A673 (cell line): ENCODE results near the gene IGF2R. TPM values are rescaled to one million over a fixed set of nuclear protein-coding genes. Genes with fewer than 3 reads are reported as not detected.
"Not testable (repeated sequence)": the region's sequence is repeated elsewhere in the genome, so short reads cannot be mapped to it uniquely, and the experiment has no call there.

Experiments
- BruUV-seq: library from RNA; stranded (reverse); fragments of 400-500 nt; replicated peaks from 2 replicates; lab custom pipeline; 2021; lab: Mats Ljungman, UMichigan
- CTCF ChIA-PET: fragments of 300-600 bp; sonication (Branson Sonifier 250); formaldehyde crosslinking; loops from one replicate; lab custom pipeline; 2022; ENCODE audit warnings: antibody characterized with exemption; lab: Charles Lee
- POLR2A ChIA-PET: fragments of 300-600 bp; sonication (Branson Sonifier 250); formaldehyde crosslinking; loops from one replicate; lab custom pipeline; 2022; ENCODE audit warnings: antibody characterized with exemption; ENCODE audit not compliant: low non-redundant PET; lab: Charles Lee
- DNase-seq: peaks from one replicate; pipeline ENCODE4 v3.0.0-alpha.2; 2015; ENCODE audit warnings: low spot score
- H3K27ac ChIP-seq: fragments of 200-600 bp; sonication (generic); 2 replicates; pipeline ENCODE4 v1.5.1; 2016; ENCODE audit warnings: mixed run types, low read depth, mild to moderate bottlenecking, mixed read lengths, antibody characterized with exemption, low read length; ENCODE audit not compliant: poor library complexity, severe bottlenecking
- H3K27me3 ChIP-seq: fragments of 200-600 bp; sonication (generic); replicated peaks from 2 replicates; pipeline ENCODE4 v1.6.1; 2017; ENCODE audit warnings: mixed run types, low read depth, mild to moderate bottlenecking, mixed read lengths, antibody characterized with exemption, low read length; ENCODE audit not compliant: insufficient read depth, poor library complexity
- H3K36me3 ChIP-seq: fragments of 200-600 bp; sonication (generic); 2 replicates; pipeline ENCODE4 v1.6.1; 2016; ENCODE audit warnings: mixed run types, mild to moderate bottlenecking, mixed read lengths, antibody characterized with exemption, low read length; ENCODE audit not compliant: insufficient read depth, poor library complexity, severe bottlenecking
- H3K4me1 ChIP-seq: fragments of 200-600 bp; sonication (generic); 2 replicates; pipeline ENCODE4 v1.6.1; 2017; ENCODE audit warnings: mixed run types, mild to moderate bottlenecking, mixed read lengths, antibody characterized with exemption, low read length; ENCODE audit not compliant: insufficient read depth, poor library complexity, severe bottlenecking
- H3K4me3 ChIP-seq: fragments of 200-600 bp; sonication (generic); 2 replicates; pipeline ENCODE4 v1.5.1; 2016; ENCODE audit warnings: low read depth, mixed run types, mild to moderate bottlenecking, mixed read lengths, low read length; ENCODE audit not compliant: poor library complexity, severe bottlenecking
- H3K9me3 ChIP-seq: fragments of 200-600 bp; sonication (generic); 2 replicates; pipeline ENCODE4 v1.6.1; 2016; ENCODE audit warnings: mixed run types, low read depth, mild to moderate bottlenecking, mixed read lengths, antibody characterized with exemption, low read length; ENCODE audit not compliant: poor library complexity, severe bottlenecking
- CTCF ChIP-seq: fragments of 300-800, 200-600 bp; sonication (generic); conservative IDR thresholded peaks from 2 replicates; pipeline ENCODE4 v1.5.1; 2017; ENCODE audit warnings: low read depth, mild to moderate bottlenecking, antibody characterized with exemption, low read length, moderate library complexity, mixed read lengths
- EZH2 ChIP-seq: fragments of 200-600 bp; sonication (generic); IDR thresholded peaks from 2 replicates; pipeline ENCODE4 v1.6.1; 2017; ENCODE audit warnings: borderline replicate concordance, low read depth, mild to moderate bottlenecking, mixed read lengths, antibody characterized with exemption, low read length; ENCODE audit not compliant: poor library complexity, severe bottlenecking
- intact Hi-C: fragments of 100-400 bp; cut with micrococcal nuclease; formaldehyde crosslinking; loops from one replicate; pipeline ENCODE4 v1.10.0; 2022; ENCODE audit not compliant: unreplicated experiment
- total RNA-seq: library from RNA; stranded (reverse); gene quantifications from 2 replicates; pipeline ENCODE4 v1.2.3, GENCODE V29; 2021

IGF2R gene
- total RNA-seq, 1 experiment from 2014 or later = 67.4 TPM

- Histone ChIP-seq H3K4me3 (no peak overlapping the region), H3K27ac (no peak overlapping the region), H3K9me3 (no peaks in the 10 kb centered on the region), H3K4me1 (no peaks in the 10 kb centered on the region), H3K27me3 (no peaks in the 10 kb centered on the region), H3K36me3 (no peaks in the 10 kb centered on the region)
- ChIA-PET POLR2A (no interaction called here), CTCF (no interaction called here)
- no peak for DNase-seq
- intact Hi-C loops = no loop called here
- no peak for TF ChIP-seq EZH2
- no peak for TF ChIP-seq CTCF
- no TSS peak for BruUV-seq
These were observed 164.0 kb downstream of the IGF2R start for GRCh38 chr6:160132776-160133338.

- intact Hi-C loops = no loop called here
- ChIA-PET POLR2A (no interaction called here), CTCF (no interaction called here)
- no TSS peak for BruUV-seq
- no peaks in the 10 kb centered on the region for H3K4me1 ChIP-seq
- H3K9me3 ChIP-seq = no peaks in the 10 kb centered on the region
- H3K27ac ChIP-seq = no peak overlapping the region
- no peaks in the 10 kb centered on the region for H3K27me3 ChIP-seq
- no peaks in the 10 kb centered on the region for H3K36me3 ChIP-seq
- no peak overlapping the region for H3K4me3 ChIP-seq
- TF ChIP-seq CTCF = no peak
- TF ChIP-seq EZH2 = no peak
- DNase-seq = no peak
These were observed 164.8 kb downstream of the IGF2R start for GRCh38 chr6:160133441-160134336.

GRCh38 chr6:160134337-160134751 is 165.5 kb downstream of the IGF2R start:
- H3K4me3 ChIP-seq, POLR2A ChIA-PET, intact Hi-C loops, CTCF ChIA-PET, H3K27ac ChIP-seq, H3K36me3 ChIP-seq, DNase-seq, H3K4me1 ChIP-seq, BruUV-seq, H3K27me3 ChIP-seq, H3K9me3 ChIP-seq: not testable (repeated sequence)
